ENCODE measurements around the gene BICD1. TPM values are rescaled to one million over a fixed set of nuclear protein-coding genes. Genes with fewer than 3 reads are reported as not detected.
"Not testable (repeated sequence)": the region's sequence is repeated elsewhere in the genome, so short reads cannot be mapped to it uniquely, and the experiment has no call there.

Gene BICD1
- total and polyA plus RNA-seq, 10 donors: 8.5 to 62.9 (median 44.2) TPM

DNA sequence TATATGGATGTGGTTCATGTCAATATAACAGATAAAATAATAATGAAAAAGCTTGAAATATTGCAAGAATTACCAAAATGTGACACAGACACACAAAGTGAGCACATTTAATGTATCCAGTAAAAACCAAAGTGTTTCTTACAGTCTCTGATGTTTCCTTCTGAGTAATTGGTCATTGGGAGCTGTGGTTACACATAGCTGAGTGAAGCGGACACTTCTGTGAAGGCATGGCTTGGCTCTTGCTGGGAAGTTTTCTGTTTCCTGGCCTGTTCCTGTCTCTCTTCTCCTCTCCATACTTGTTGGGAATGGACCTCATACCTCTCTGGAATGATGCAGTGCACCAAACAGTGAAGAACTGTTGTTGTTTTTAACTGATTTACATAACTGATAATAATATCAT, 117.3 kb downstream of the BICD1 start:
- no peaks in the 10 kb centered on the region for H3K4me1 ChIP-seq
- H3K27me3 ChIP-seq (replicated peaks in 1 of 7): no peaks in the 10 kb centered on the region
- no peak overlapping the region for H3K4me3 ChIP-seq
- WGBS, 5 donors: 90 to 100% (median 100%) methylated on average over 1 of the region's 1 CpG
- H3K9me3 ChIP-seq: no peaks in the 10 kb centered on the region
- H3K36me3 ChIP-seq: peaks cover 0 to 18% (median 0%) of the 10 kb centered on the region in 6 donors
- TF ChIP-seq POLR2A (IDR thresholded peaks at IDR 0.05) (no peak), POLR2AphosphoS5 (IDR thresholded peaks at IDR 0.05) (no peak)
- TF ChIP-seq, protein P1, sequence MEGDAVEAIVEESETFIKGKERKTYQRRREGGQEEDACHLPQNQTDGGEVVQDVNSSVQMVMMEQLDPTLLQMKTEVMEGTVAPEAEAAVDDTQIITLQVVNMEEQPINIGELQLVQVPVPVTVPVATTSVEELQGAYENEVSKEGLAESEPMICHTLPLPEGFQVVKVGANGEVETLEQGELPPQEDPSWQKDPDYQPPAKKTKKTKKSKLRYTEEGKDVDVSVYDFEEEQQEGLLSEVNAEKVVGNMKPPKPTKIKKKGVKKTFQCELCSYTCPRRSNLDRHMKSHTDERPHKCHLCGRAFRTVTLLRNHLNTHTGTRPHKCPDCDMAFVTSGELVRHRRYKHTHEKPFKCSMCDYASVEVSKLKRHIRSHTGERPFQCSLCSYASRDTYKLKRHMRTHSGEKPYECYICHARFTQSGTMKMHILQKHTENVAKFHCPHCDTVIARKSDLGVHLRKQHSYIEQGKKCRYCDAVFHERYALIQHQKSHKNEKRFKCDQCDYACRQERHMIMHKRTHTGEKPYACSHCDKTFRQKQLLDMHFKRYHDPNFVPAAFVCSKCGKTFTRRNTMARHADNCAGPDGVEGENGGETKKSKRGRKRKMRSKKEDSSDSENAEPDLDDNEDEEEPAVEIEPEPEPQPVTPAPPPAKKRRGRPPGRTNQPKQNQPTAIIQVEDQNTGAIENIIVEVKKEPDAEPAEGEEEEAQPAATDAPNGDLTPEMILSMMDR (IDR thresholded peaks at IDR 0.05 in 8 of 11, conservative IDR thresholded peaks at IDR 0.05 in 3 of 11): no peak
- H3K27ac ChIP-seq: no peak overlapping the region
- DNase-seq: no peak
- intact Hi-C loops (cut with DNase I; ENCODE audit: low total_unique reads): no loop called here

DNA sequence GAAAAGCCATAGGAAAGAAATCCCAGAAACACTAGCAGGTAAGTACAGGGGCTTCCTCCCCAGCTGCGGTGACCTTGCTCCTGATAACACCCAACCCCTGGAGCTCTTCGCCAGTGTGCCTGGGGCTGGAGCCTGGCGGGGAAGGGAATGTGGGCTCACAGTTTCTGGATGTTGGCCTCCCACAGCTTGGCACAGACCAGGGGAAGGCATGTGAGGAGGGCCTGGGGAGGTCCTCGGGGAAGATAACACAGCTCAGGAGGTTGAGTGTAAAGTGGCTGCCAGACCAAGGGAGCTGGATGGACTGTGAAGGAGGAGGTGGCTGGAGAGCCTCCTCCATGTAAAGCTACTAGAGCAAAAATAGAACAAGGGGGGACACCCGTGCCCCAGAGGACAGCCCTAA, 120.1 kb downstream of the BICD1 start:
- no peak overlapping the region for H3K4me3 ChIP-seq
- no peaks in the 10 kb centered on the region for H3K4me1 ChIP-seq
- H3K27ac ChIP-seq: no peak overlapping the region
- WGBS, 5 donors: 76 to 97% (median 83%) methylated on average over 5 of the region's 5 CpGs
- H3K9me3 ChIP-seq: no peaks in the 10 kb centered on the region
- TF ChIP-seq, protein P1 (IDR thresholded peaks at IDR 0.05 in 8 of 11, conservative IDR thresholded peaks at IDR 0.05 in 3 of 11): no peak
- TF ChIP-seq POLR2AphosphoS5 (IDR thresholded peaks at IDR 0.05): no peak
- TF ChIP-seq POLR2A (IDR thresholded peaks at IDR 0.05): no peak
- no peak for DNase-seq
- H3K36me3 ChIP-seq: peaks cover 0 to 18% (median 0%) of the 10 kb centered on the region in 6 donors
- no peaks in the 10 kb centered on the region for H3K27me3 ChIP-seq (replicated peaks in 1 of 7)
- intact Hi-C loops (cut with DNase I; ENCODE audit: low total_unique reads): no loop called here

DNA sequence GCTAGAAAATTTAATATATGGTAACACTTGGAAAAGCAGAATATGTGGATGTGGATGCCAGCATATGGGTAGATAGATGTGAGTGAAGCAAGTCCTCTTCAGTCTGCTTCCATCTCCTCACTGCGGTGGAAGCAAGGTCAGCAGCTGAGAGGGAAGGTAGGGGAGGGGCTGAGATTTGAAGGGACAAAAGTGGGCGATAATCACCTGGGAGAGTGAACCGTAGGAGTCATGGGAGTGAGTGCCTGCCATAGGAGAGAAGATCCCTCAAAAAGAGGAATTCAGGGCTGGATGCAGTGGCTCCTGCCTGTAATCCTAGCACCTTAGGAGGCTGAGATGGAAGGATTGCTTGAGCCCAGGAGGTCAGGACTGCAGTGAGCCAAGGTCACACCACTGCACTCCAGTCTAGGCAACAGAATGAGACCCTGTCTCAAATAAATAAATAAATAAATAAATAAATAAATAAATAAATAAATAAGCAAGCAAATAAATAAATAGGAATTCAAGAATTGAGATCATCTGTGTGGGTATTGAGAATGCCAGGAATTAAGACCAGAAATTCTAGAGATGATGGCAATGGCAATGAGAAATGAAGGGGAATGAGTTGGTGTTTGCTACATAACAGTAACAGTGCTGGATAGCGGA, 123.4 kb downstream of the BICD1 start:
- Histone ChIP-seq H3K4me1 (peaks cover 0 to 5% (median 0%) of the 10 kb centered on the region in 6 donors), H3K4me3 (no peak overlapping the region), H3K27ac (no peak overlapping the region), H3K27me3 (replicated peaks in 1 of 7) (no peaks in the 10 kb centered on the region), H3K36me3 (peaks cover 0 to 3% (median 0%) of the 10 kb centered on the region in 6 donors), H3K9me3 (no peaks in the 10 kb centered on the region)
- no peak for DNase-seq
- WGBS, 5 donors: 86 to 91% (median 90%) methylated on average over 4 of the region's 4 CpGs
- intact Hi-C loops (cut with DNase I; ENCODE audit: low total_unique reads): no loop called here
- TF ChIP-seq POLR2AphosphoS5 (IDR thresholded peaks at IDR 0.05) (no peak), POLR2A (IDR thresholded peaks at IDR 0.05) (no peak)
- TF ChIP-seq, protein P1 (IDR thresholded peaks at IDR 0.05 in 8 of 11, conservative IDR thresholded peaks at IDR 0.05 in 3 of 11): no peak

DNA sequence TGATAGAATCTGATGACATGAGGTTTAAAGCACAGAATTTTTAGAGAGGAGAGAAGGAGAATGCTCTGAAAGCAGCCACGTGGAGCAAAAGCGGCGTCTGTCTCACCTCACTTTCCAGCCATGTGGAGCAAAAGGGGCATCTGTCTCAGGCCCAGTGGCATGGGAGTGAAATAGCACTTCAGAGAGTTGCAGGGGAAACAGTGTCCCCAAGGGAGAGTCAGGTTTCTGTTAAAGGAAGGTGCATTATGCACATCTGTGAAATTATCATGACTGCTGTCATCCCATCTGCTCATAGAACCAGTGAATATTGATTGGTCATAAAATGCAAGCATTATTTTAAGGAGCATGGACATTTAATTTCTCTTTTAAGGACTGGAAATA, 124.0 kb downstream of the BICD1 start:
- H3K27me3 ChIP-seq (replicated peaks in 1 of 7): no peaks in the 10 kb centered on the region
- no peak overlapping the region for H3K27ac ChIP-seq
- no peak overlapping the region for H3K4me3 ChIP-seq
- 72 to 90% (median 83%) methylated on average over 3 of the region's 3 CpGs for WGBS, 5 donors
- H3K9me3 ChIP-seq: no peaks in the 10 kb centered on the region
- H3K36me3 ChIP-seq: peaks cover 0 to 3% (median 0%) of the 10 kb centered on the region in 6 donors
- H3K4me1 ChIP-seq: peaks cover 0 to 5% (median 0%) of the 10 kb centered on the region in 6 donors
- no peak for TF ChIP-seq POLR2A (IDR thresholded peaks at IDR 0.05)
- TF ChIP-seq POLR2AphosphoS5 (IDR thresholded peaks at IDR 0.05): no peak
- TF ChIP-seq, protein P1 (IDR thresholded peaks at IDR 0.05 in 8 of 11, conservative IDR thresholded peaks at IDR 0.05 in 3 of 11): no peak
- DNase-seq: no peak
- intact Hi-C loops (cut with DNase I; ENCODE audit: low total_unique reads): no loop called here

DNA sequence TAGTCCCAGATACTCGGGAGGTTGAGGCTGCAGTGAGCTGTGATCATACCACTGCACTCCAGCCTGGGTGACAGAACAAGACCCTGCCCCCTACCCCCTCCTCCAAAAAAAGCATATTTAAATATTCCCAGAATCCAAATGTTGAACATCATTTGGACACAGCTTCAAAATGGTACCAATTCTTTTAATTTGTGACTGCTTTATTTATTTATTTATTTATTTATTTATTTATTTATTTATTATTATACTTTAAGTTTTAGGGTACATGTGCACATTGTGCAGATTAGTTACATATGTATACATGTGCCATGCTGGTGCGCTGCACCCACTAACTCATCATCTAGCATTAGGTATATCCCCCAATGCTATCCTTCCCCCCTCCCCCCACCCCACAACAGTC, 124.7 kb downstream of the BICD1 start:
- H3K9me3 ChIP-seq; H3K36me3 ChIP-seq; H3K27ac ChIP-seq; H3K4me3 ChIP-seq; H3K4me1 ChIP-seq; DNase-seq; H3K27me3 ChIP-seq (replicated peaks in 1 of 7); intact Hi-C loops (cut with DNase I; ENCODE audit: low total_unique reads): not testable (repeated sequence)
- 93 to 100% (median 96%) methylated on average over 2 of the region's 2 CpGs for WGBS, 5 donors

All from spleen (tissue), 11 donors.